Ovary (tissue), 9 donors: ENCODE measurements around the gene SYT6. TPM values are rescaled to one million over a fixed set of nuclear protein-coding genes. Genes with fewer than 3 reads are reported as not detected.

Experiments used
- DNase-seq, 5 donors: peaks; one replicate each; pipeline ENCODE4 v3.0.0-alpha.2; 2019 to 2020
- H3K27ac ChIP-seq, 2 donors: fragments of 200-600 bp; one replicate each; pipeline versions ENCODE4 v1.5.1 to v1.8.0; 2019 to 2022
- H3K27me3 ChIP-seq: fragments of 200-600 bp; one replicate; pipeline ENCODE4 v1.8.0; 2022
- H3K36me3 ChIP-seq: fragments of 200-600 bp; sonication (generic); one replicate; pipeline ENCODE4 v1.5.1; 2019
- H3K4me1 ChIP-seq: one replicate; pipeline ENCODE4 v1.8.1; 2013; ENCODE audit warnings: mild to moderate bottlenecking, moderate library complexity; ENCODE audit not compliant: insufficient read depth
- H3K4me3 ChIP-seq: fragments of 200-600 bp; sonication (generic); one replicate; pipeline ENCODE4 v1.5.1; 2017
- H3K9me3 ChIP-seq, 2 donors: fragments of 200-600 bp in 1 of 2; sonication (generic) in 1 of 2; one replicate each; pipeline versions ENCODE4 v1.5.1 to v1.8.1; 2013 to 2019; ENCODE audit warnings: mild to moderate bottlenecking in 1 of 2, moderate library complexity in 1 of 2
- EP300 ChIP-seq: sonication (generic); formaldehyde crosslinking; IDR thresholded peaks from one replicate; pipeline ENCODE4 v1.6.1; 2017; ENCODE audit warnings: antibody characterized with exemption
- POLR2A ChIP-seq: fragments of 450-650 bp; IDR thresholded peaks from one replicate; pipeline ENCODE4 v1.6.1; 2017; ENCODE audit warnings: antibody characterized with exemption, mild to moderate bottlenecking, moderate library complexity
- WGBS, 3 donors: extraction: QIAGEN DNeasy Blood & Tissue Kit in 1 of 3; methylation state at CpG; one replicate each; pipeline versions ENCODE4 v1.1.5 to v1.1.7; 2013 to 2017; 5-methylcytosine and 5-hydroxymethylcytosine counted together
- intact Hi-C, 4 donors: fragments of 100-400 bp; cut with DNase I; formaldehyde crosslinking; loops; one replicate each; pipeline versions ENCODE4 v1.11.0 to v1.15.1; 2022 to 2023
- polyA plus RNA-seq, 2 donors: library from polyadenylated mRNA; stranded (reverse); fragments of 200-250 nt in 1 of 2; fragments of 350-450 nt in 1 of 2; fragmentation: Illumina TruSeq in 1 of 2; extraction: RNeasy Lipid Tissue Mini Kit (QIAGEN cat#74804) in 1 of 2; gene quantifications; one replicate each; pipeline ENCODE4 v1.2.3, GENCODE V29; 2013 to 2014
- total RNA-seq, 7 donors: library from RNA; depleted of rRNA in 2 of 7; stranded (reverse); fragments of >200 nt in 2 of 7; fragmentation: NEBNext Ultra II Directional in 3 of 7; extraction: Animal tissue kit (Norgen Biotek cat#: 25700) in 3 of 7; gene quantifications; one replicate each; pipeline versions ENCODE4 v1.1.0 to v1.2.4, GENCODE V29; 2016 to 2023
- TF ChIP-seq, protein P1 (sequence below), 3 donors: fragments of 450-650 bp in 2 of 3; fragments of 200-600 bp in 1 of 3; IDR thresholded peaks; one replicate each; pipeline versions ENCODE4 v1.5.1 to v1.8.0; 2016 to 2022; ENCODE audit warnings: antibody characterized with exemption in 3 of 3, mild to moderate bottlenecking in 1 of 3
- donor health status: DM: no; HTN: no; CAD: no; lungs with moderate emphysema.
- donor health status: DM: no; HTN: no; CAD: no.
- donor health status: Bipolar disorder and iron deficiency.
- donor health status: DM: yes; HTN: yes; CAD: no.
- donor health status: DM: no; HTN: no; CAD: no.
- donor health status: DM: yes; HTN: yes; CAD: no.

Gene SYT6
- total and polyA plus RNA-seq, 9 donors, result 0.13 to 2.2 (median 0.35) TPM

DNA sequence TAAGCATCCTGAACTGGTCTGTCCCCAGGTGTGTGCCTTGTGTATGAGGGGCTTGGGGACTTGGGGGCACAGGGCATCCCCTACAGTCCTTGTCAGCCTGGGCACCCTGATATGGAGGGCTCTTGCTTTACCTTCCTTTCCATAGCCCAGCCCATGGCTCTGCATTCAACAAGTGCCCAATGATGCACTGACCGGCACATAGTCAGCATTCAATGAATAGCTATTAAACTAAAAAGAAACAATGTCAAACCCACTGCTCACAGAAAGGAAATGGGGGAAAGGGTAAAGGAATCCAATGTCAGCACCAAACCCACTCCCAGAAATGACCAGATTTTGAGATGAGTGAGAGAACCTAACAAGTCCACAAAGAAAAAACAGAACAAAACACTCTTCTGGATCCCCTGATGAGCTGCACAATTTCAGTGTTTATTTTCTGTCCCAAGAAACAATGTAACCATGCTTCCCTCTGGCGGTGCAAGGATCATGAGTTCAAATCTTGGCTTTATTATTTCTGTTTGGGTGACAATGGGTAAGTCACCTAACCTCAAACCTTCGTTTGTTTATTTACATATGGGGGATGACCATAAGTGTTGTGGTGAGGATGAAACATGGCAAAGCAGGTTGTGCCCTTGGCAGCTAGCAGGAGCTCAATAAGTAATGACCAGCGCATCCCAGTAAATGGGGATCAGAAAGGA lies 22.0 kb downstream of the SYT6 start:
- H3K9me3 ChIP-seq, result no peaks in the 10 kb centered on the region
- H3K27ac ChIP-seq, result no peak overlapping the region
- no peaks in the 10 kb centered on the region for H3K4me1 ChIP-seq
- H3K36me3 ChIP-seq, result no peaks in the 10 kb centered on the region
- intact Hi-C loops, result no loop called here
- H3K27me3 ChIP-seq, result no peaks in the 10 kb centered on the region
- no peak for DNase-seq
- WGBS, 3 donors, result 82 to 93% (median 88%) methylated on average over 4 of the region's 4 CpGs
- TF ChIP-seq, protein P1, sequence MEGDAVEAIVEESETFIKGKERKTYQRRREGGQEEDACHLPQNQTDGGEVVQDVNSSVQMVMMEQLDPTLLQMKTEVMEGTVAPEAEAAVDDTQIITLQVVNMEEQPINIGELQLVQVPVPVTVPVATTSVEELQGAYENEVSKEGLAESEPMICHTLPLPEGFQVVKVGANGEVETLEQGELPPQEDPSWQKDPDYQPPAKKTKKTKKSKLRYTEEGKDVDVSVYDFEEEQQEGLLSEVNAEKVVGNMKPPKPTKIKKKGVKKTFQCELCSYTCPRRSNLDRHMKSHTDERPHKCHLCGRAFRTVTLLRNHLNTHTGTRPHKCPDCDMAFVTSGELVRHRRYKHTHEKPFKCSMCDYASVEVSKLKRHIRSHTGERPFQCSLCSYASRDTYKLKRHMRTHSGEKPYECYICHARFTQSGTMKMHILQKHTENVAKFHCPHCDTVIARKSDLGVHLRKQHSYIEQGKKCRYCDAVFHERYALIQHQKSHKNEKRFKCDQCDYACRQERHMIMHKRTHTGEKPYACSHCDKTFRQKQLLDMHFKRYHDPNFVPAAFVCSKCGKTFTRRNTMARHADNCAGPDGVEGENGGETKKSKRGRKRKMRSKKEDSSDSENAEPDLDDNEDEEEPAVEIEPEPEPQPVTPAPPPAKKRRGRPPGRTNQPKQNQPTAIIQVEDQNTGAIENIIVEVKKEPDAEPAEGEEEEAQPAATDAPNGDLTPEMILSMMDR (IDR thresholded peaks at IDR 0.05), result no peak
- TF ChIP-seq EP300 (no peak), POLR2A (no peak)
- no peak overlapping the region for H3K4me3 ChIP-seq

DNA sequence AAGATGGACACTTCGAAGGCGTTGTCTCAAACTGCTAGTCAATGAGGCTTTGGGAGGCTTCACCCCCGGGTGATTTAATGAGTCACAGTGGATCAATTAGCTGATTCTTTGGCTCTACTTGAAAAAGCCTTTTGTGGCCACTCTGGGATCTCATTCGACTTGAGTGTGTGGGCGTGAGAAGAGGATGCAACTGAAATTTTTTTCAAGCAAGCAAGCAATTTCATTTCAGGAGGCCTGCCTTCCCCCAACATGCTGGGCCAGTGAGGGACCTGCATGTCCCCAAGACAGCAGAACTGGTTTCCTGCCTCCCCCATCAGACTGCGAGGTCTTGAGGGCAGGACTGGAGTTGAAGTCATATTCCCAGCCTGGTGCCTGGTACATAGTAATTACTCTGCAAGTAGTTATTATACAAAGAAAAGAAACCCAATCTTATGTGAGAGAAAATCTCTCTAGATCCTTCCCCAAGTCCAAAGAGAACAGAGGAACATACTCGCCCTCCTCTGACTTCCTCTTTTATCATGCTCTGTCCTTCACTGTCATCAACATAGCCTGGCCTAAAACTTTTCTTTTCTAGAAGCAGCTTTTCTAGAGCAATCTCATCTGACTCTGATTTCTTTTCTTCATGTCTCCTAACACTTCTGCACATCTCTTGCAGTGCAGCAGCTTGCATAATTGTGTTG lies 22.7 kb downstream of the SYT6 start:
- Histone ChIP-seq H3K9me3 (no peaks in the 10 kb centered on the region), H3K36me3 (no peaks in the 10 kb centered on the region), H3K27me3 (no peaks in the 10 kb centered on the region), H3K27ac (no peak overlapping the region), H3K4me1 (no peaks in the 10 kb centered on the region), H3K4me3 (no peak overlapping the region)
- intact Hi-C loops, result no loop called here
- WGBS, 3 donors, result 71 to 73% (median 73%) methylated on average over 7 of the region's 7 CpGs
- no peak for DNase-seq
- TF ChIP-seq EP300, result no peak
- no peak for TF ChIP-seq POLR2A
- TF ChIP-seq, protein P1 (IDR thresholded peaks at IDR 0.05), result no peak

DNA sequence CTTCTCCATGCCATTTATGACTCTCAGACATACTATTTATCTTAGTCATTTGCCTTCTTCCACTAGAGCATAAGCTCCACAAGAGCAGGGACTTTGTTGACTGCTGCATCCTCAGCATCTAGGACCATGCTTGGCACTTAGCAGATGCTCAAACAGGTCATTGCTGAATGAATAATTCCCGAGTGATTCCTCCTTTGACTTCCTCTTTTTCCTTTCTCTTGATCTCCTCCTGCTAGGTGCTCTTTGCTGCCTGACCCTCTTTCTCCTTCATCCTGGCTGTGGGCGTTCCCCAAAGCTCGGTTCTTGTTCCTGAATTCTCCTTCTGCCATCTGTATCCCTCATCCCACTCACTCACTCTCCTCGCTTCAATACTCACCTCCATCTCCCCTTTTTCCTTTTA lies 23.5 kb downstream of the SYT6 start:
- no peaks in the 10 kb centered on the region for H3K4me1 ChIP-seq

DNA sequence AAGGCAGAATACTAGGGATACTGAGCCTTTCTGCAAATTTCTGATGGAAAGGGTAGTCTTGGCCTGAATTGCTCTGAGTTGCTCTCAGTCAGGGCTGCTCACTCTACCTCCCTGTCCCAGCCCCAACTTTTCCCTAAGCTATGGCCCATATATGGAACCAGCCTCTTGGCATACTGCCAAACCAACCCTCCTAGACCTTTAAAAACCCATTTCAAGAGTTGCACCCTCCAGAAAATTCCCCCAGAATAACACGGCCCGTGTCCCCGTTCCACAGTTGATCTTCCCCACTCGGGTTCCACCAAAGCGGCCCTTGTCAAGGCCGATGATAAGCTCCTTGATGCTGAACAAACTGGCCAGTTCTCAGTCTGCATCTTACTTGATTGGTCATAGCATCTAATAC lies 25.4 kb downstream of the SYT6 start:
- WGBS, 3 donors, result 73 to 92% (median 85%) methylated on average over 6 of the region's 6 CpGs
- no peak overlapping the region for H3K4me3 ChIP-seq
- H3K27me3 ChIP-seq, result no peaks in the 10 kb centered on the region
- no peaks in the 10 kb centered on the region for H3K9me3 ChIP-seq
- intact Hi-C loops, result no loop called here
- TF ChIP-seq, protein P1 (IDR thresholded peaks at IDR 0.05), result no peak
- TF ChIP-seq EP300 (no peak), POLR2A (no peak)
- no peak overlapping the region for H3K27ac ChIP-seq
- no peaks in the 10 kb centered on the region for H3K4me1 ChIP-seq
- H3K36me3 ChIP-seq, result no peaks in the 10 kb centered on the region
- no peak for DNase-seq

More for the DNA sequence above, 23.5 kb downstream of the SYT6 start:
- Histone ChIP-seq H3K27me3 (no peaks in the 10 kb centered on the region), H3K4me3 (no peak overlapping the region), H3K9me3 (no peaks in the 10 kb centered on the region), H3K36me3 (no peaks in the 10 kb centered on the region), H3K27ac (no peak overlapping the region)
- TF ChIP-seq EP300, result no peak
- TF ChIP-seq, protein P1 (IDR thresholded peaks at IDR 0.05), result no peak
- DNase-seq, result no peak
- intact Hi-C loops, result no loop called here
- 88 to 91% (median 90%) methylated on average over 4 of the region's 4 CpGs for WGBS, 3 donors
